ENCODE data around the gene COX8A. TPM values are rescaled to one million over a fixed set of nuclear protein-coding genes. Genes with fewer than 3 reads are reported as not detected.

COX8A gene
- total RNA-seq, 1 experiment from 2014 or later, result 615 TPM

DNA sequence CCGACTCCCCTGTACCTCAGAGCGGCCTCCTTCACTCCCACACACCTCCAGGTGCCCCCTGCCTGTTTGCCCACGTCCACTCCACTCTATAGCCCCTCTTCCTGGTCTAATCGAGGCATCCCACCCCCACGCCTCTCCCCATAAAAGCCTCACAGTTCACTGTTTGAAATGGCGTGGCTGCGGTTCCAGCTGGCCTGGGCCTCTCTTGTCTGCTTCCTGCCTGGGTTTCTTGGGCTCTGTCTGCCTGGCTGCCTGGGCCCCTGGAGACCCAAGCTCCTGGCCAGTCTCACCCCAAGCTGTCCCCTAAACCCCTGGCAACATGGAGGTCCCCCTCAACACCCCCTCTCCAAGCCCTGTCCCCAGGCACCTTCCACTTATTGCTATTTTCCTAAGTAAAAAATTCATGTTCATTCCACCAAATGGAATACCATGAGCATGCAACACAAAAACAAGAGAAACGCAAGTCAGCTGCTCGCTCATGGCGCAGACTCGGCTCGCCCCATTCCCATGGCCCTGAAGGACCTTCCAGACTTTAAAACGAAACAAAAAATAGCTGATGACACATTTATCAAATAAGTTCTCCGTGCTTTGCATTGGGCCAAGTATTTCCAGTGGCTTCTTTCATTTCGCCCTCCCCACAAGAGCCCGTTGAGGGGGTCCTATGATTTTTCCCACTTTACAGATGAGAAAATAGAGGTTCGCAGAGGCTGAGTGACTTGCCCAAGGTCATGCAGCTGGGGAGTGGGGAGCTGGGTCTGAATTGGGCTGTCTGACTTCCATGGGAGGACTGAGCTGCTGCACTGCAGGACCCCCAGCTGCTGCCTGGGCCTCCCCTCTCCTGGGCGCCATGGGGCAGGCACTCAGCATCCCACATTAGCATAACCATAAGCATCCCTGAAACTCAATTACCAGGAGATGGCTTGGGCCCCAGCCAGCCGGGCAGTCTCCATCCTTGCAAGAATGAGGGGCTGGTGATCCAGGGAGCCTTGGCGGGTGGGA, 49.6 kb downstream of the COX8A start:
- Histone ChIP-seq H3K9me3 (ENCODE audit: low read depth, low read length, poor library complexity, severe bottlenecking) (no peaks in the 10 kb centered on the region), H3K4me1 (ENCODE audit: insufficient read depth, low read length, poor library complexity, severe bottlenecking) (peaks cover 30% of the 10 kb centered on the region), H3K4me3 (ENCODE audit: low read depth, low read length, poor library complexity, severe bottlenecking) (no peak overlapping the region), H3K27me3 (replicated peaks; ENCODE audit: insufficient read depth, low read depth, low read length, poor library complexity) (no peaks in the 10 kb centered on the region), H3K27ac (ENCODE audit: low read depth, low read length, poor library complexity, severe bottlenecking) (no peak overlapping the region), H3K36me3 (ENCODE audit: insufficient read depth, low read length, poor library complexity, severe bottlenecking) (no peaks in the 10 kb centered on the region)
- ChIA-PET CTCF (no interaction called here), POLR2A (ENCODE audit: low non-redundant PET) (no interaction called here)
- no peak for TF ChIP-seq EZH2 (IDR thresholded peaks at IDR 0.05; ENCODE audit: borderline replicate concordance, low read depth, low read length, poor library complexity, severe bottlenecking)
- TF ChIP-seq, protein P1, sequence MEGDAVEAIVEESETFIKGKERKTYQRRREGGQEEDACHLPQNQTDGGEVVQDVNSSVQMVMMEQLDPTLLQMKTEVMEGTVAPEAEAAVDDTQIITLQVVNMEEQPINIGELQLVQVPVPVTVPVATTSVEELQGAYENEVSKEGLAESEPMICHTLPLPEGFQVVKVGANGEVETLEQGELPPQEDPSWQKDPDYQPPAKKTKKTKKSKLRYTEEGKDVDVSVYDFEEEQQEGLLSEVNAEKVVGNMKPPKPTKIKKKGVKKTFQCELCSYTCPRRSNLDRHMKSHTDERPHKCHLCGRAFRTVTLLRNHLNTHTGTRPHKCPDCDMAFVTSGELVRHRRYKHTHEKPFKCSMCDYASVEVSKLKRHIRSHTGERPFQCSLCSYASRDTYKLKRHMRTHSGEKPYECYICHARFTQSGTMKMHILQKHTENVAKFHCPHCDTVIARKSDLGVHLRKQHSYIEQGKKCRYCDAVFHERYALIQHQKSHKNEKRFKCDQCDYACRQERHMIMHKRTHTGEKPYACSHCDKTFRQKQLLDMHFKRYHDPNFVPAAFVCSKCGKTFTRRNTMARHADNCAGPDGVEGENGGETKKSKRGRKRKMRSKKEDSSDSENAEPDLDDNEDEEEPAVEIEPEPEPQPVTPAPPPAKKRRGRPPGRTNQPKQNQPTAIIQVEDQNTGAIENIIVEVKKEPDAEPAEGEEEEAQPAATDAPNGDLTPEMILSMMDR (conservative IDR thresholded peaks at IDR 0.05; ENCODE audit: low read depth, low read length), result no peak
- DNase-seq (ENCODE audit: low spot score), result no peak
- no TSS peak for BruUV-seq (replicated peaks)
- intact Hi-C loops (cut with micrococcal nuclease; ENCODE audit: unreplicated experiment), result no loop called here

DNA sequence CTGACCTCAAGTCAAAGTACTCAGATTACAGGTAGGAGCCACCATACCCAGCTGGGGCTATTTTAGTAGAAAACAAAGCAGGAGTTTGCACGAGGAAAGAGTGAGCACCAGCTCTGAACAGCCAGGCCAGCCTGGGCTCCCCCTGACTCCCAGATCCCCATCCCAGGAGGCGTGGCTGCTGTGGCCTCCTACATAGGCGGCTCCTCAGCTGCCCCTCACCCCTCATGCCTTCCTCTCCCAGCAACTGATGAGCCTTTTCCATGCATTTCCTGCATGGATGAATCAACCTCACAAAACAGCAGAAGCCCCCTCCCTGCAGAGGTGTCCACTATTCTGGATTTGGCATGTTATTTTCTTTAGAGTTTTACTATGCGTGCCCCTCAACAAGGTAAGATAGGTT, 50.8 kb downstream of the COX8A start:
- no peak for DNase-seq (ENCODE audit: low spot score)
- H3K27ac ChIP-seq (ENCODE audit: low read depth, low read length, poor library complexity, severe bottlenecking), result no peak overlapping the region
- H3K4me1 ChIP-seq (ENCODE audit: insufficient read depth, low read length, poor library complexity, severe bottlenecking), result peaks cover 30% of the 10 kb centered on the region
- no peaks in the 10 kb centered on the region for H3K36me3 ChIP-seq (ENCODE audit: insufficient read depth, low read length, poor library complexity, severe bottlenecking)
- H3K27me3 ChIP-seq (replicated peaks; ENCODE audit: insufficient read depth, low read depth, low read length, poor library complexity), result no peaks in the 10 kb centered on the region
- no peaks in the 10 kb centered on the region for H3K9me3 ChIP-seq (ENCODE audit: low read depth, low read length, poor library complexity, severe bottlenecking)
- ChIA-PET POLR2A (ENCODE audit: low non-redundant PET) (no interaction called here), CTCF (interaction anchor here (0.9 kb wide), 1 partner anchor 25 kb away, joined by 3 read pairs; no protein-coding TSS in a partner anchor)
- intact Hi-C loops (cut with micrococcal nuclease; ENCODE audit: unreplicated experiment), result no loop called here
- H3K4me3 ChIP-seq (ENCODE audit: low read depth, low read length, poor library complexity, severe bottlenecking), result no peak overlapping the region
- TF ChIP-seq, protein P1 (conservative IDR thresholded peaks at IDR 0.05; ENCODE audit: low read depth, low read length), result no peak
- TF ChIP-seq EZH2 (IDR thresholded peaks at IDR 0.05; ENCODE audit: borderline replicate concordance, low read depth, low read length, poor library complexity, severe bottlenecking), result no peak
- no TSS peak for BruUV-seq (replicated peaks)

Other genes with a start within 250 kb of the COX8A start
- 32.4 and 36.1 TPM in 2 replicates for gene ZFTA, start 205.8 kb upstream of the COX8A start, total RNA-seq (2021)
- 91.1 and 94.5 TPM in 2 replicates for gene SPINDOC, start 161.2 kb upstream of the COX8A start, total RNA-seq (2021)
- gene MARK2, start 135.5 kb upstream of the COX8A start, total RNA-seq (2021), result 54.9 and 61.7 TPM in 2 replicates
- gene RCOR2, start 57.5 kb upstream of the COX8A start, total RNA-seq (2021), result 3.9 and 7.6 TPM in 2 replicates
- gene NAA40, start 35.6 kb upstream of the COX8A start, total RNA-seq (2021), result 44.8 and 51.2 TPM in 2 replicates
- gene OTUB1, start 11.8 kb downstream of the COX8A start, total RNA-seq (2021), result 136 and 140 TPM in 2 replicates
- gene FLRT1, start 61.3 kb downstream of the COX8A start, total RNA-seq (2021), result 0.45 and 1.9 TPM in 2 replicates
- gene MACROD1, start 191.5 kb downstream of the COX8A start, total RNA-seq (2021), result 28.7 and 32.6 TPM in 2 replicates
- 565 and 577 TPM in 2 replicates for gene STIP1, start 211.6 kb downstream of the COX8A start, total RNA-seq (2021)
- gene FERMT3, start 232.1 kb downstream of the COX8A start, total RNA-seq (2021), result 99.3 and 99.4 TPM in 2 replicates